Neural crest cell (in vitro differentiated cells): ENCODE results near the gene KIAA1958. TPM values are rescaled to one million over a fixed set of nuclear protein-coding genes. Genes with fewer than 3 reads are reported as not detected.

Experiments
- DNase-seq: peaks from one replicate; pipeline ENCODE4 v3.0.0; 2021; ENCODE audit warnings: low read depth, mixed read lengths, low spot score
- H3K27ac Mint-ChIP-seq: one replicate; pipeline ENCODE4 v1.8.0; 2021; ENCODE audit warnings: mild to moderate bottlenecking, mixed read lengths; ENCODE audit not compliant: unreplicated experiment
- H3K27me3 Mint-ChIP-seq: 2 replicates; pipeline ENCODE4 v1.8.0; 2021; ENCODE audit warnings: low read depth, mild to moderate bottlenecking, mixed read lengths
- H3K36me3 Mint-ChIP-seq: 2 replicates; pipeline ENCODE4 v1.8.0; 2021; ENCODE audit warnings: low read depth, mild to moderate bottlenecking, mixed read lengths
- H3K4me1 Mint-ChIP-seq: 2 replicates; pipeline ENCODE4 v1.8.0; 2021; ENCODE audit warnings: mixed read lengths
- H3K4me3 Mint-ChIP-seq: one replicate; pipeline ENCODE4 v1.8.0; 2021; ENCODE audit warnings: mild to moderate bottlenecking, mixed read lengths
- H3K9me3 Mint-ChIP-seq: 2 replicates; pipeline ENCODE4 v1.8.0; 2021; ENCODE audit warnings: mixed read lengths
- total RNA-seq: library from RNA; stranded (reverse); gene quantifications from 2 replicates; pipeline ENCODE4 v1.2.1, GENCODE V29; 2021
- TF ChIP-seq, protein P1 (sequence below): fragments of 200-600 bp; sonication (generic); conservative IDR thresholded peaks from 2 replicates; pipeline ENCODE4 v1.5.0; 2021; ENCODE audit warnings: antibody characterized with exemption, mild to moderate bottlenecking

KIAA1958 gene
- total RNA-seq, 1 donor from 2014 or later: 46.7 TPM

DNA sequence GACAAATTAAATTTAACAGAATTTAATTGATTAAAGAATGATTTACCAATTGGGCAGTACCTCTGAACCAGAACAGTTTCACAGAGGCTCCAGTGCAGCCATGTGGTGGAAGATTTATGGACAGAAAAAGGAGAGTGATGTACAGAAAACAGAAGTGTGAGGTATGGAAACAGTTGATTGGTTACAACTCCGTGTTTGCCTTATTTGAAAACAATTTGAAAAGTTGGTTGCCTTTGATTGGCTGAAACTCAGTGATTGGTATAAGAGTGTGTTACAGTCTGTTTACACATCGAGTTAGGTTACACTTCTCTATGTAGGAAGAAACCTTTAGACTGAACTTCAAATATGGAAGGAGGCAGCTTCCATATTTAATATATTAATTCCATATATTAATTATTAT, 30.1 kb downstream of the KIAA1958 start:
- no peak overlapping the region for H3K4me3 Mint-ChIP-seq
- no peak for DNase-seq
- peaks cover 8% of the 10 kb centered on the region for H3K4me1 Mint-ChIP-seq
- peaks cover 3% of the 10 kb centered on the region for H3K36me3 Mint-ChIP-seq
- TF ChIP-seq, protein P1, sequence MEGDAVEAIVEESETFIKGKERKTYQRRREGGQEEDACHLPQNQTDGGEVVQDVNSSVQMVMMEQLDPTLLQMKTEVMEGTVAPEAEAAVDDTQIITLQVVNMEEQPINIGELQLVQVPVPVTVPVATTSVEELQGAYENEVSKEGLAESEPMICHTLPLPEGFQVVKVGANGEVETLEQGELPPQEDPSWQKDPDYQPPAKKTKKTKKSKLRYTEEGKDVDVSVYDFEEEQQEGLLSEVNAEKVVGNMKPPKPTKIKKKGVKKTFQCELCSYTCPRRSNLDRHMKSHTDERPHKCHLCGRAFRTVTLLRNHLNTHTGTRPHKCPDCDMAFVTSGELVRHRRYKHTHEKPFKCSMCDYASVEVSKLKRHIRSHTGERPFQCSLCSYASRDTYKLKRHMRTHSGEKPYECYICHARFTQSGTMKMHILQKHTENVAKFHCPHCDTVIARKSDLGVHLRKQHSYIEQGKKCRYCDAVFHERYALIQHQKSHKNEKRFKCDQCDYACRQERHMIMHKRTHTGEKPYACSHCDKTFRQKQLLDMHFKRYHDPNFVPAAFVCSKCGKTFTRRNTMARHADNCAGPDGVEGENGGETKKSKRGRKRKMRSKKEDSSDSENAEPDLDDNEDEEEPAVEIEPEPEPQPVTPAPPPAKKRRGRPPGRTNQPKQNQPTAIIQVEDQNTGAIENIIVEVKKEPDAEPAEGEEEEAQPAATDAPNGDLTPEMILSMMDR: no peak
- H3K9me3 Mint-ChIP-seq: no peaks in the 10 kb centered on the region
- H3K27ac Mint-ChIP-seq: no peak overlapping the region
- no peaks in the 10 kb centered on the region for H3K27me3 Mint-ChIP-seq

GRCh38 chr9:112520069-112520468, 33.4 kb downstream of the KIAA1958 start:
- no peak for DNase-seq
- Mint-ChIP-seq H3K36me3 (no peaks in the 10 kb centered on the region), H3K4me3 (no peak overlapping the region), H3K4me1 (peaks cover 8% of the 10 kb centered on the region), H3K27ac (no peak overlapping the region), H3K9me3 (peaks cover 4% of the 10 kb centered on the region), H3K27me3 (no peaks in the 10 kb centered on the region)
- TF ChIP-seq, protein P1: no peak

GRCh38 chr9:112520656-112521055, 34.0 kb downstream of the KIAA1958 start:
- no peaks in the 10 kb centered on the region for H3K27me3 Mint-ChIP-seq
- no peaks in the 10 kb centered on the region for H3K36me3 Mint-ChIP-seq
- peaks cover 8% of the 10 kb centered on the region for H3K4me1 Mint-ChIP-seq
- no peak overlapping the region for H3K4me3 Mint-ChIP-seq
- TF ChIP-seq, protein P1: no peak
- no peak for DNase-seq
- peaks cover 4% of the 10 kb centered on the region for H3K9me3 Mint-ChIP-seq
- no peak overlapping the region for H3K27ac Mint-ChIP-seq

DNA sequence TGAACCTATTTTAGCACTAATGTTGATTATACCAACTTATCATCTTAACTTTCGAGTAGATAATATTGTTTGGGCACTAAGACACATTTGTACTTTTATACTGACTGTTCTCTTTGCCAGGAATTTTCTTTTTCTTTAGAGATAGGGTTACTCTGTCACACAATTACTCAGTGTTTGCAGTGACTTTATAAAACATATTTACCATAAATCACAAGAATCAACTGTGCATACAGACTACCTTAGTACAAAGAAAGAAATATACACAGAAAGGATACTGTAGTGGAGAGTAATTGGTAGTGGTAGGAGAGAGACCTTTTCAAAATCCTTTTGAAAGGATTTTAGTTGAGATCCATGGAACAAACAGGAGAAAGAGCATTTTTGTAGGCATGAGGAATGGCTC, 40.3 kb downstream of the KIAA1958 start:
- Mint-ChIP-seq H3K4me3 (no peak overlapping the region), H3K9me3 (peaks cover 4% of the 10 kb centered on the region), H3K27me3 (no peaks in the 10 kb centered on the region), H3K4me1 (peaks cover 14% of the 10 kb centered on the region), H3K36me3 (no peaks in the 10 kb centered on the region), H3K27ac (no peak overlapping the region)
- TF ChIP-seq, protein P1: no peak
- no peak for DNase-seq

DNA sequence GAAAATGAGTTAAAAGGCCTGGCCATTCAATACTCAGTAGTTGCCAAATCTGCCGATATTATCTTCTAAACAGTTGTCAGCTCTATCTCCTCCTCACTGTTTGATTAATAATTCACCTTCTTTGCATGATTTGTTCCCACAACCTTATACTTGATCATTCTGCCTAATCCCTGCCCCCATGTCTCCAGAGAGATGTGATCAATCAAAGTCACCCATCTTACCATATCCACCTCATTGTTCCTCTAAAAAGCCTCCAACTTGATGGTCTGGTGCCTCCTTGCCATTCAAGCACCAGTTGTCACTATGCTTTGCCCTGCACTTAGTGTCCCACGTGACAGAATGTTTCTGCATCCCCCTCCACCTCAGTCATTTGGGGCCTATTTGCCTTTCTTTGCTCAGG, 41.3 kb downstream of the KIAA1958 start:
- Mint-ChIP-seq H3K9me3 (no peaks in the 10 kb centered on the region), H3K27ac (no peak overlapping the region), H3K4me3 (no peak overlapping the region), H3K27me3 (no peaks in the 10 kb centered on the region), H3K36me3 (no peaks in the 10 kb centered on the region), H3K4me1 (peaks cover 16% of the 10 kb centered on the region)
- TF ChIP-seq, protein P1: no peak
- no peak for DNase-seq

- no peak for DNase-seq
- Mint-ChIP-seq H3K27ac (no peak overlapping the region), H3K4me3 (no peak overlapping the region), H3K27me3 (no peaks in the 10 kb centered on the region), H3K36me3 (no peaks in the 10 kb centered on the region), H3K9me3 (no peaks in the 10 kb centered on the region), H3K4me1 (peaks cover 21% of the 10 kb centered on the region)
- TF ChIP-seq, protein P1: no peak
Measured at GRCh38 chr9:112529316-112529715, 42.7 kb downstream of the KIAA1958 start.
